HepG2 (cell line): ENCODE measurements around the gene NRG3. TPM values are rescaled to one million over a fixed set of nuclear protein-coding genes. Genes with fewer than 3 reads are reported as not detected.

Experiments
- ATAC-seq: fragments of 200-7000 bp; cut with Tn5 transposase; 3 replicates; pipeline ENCODE4 v1.9.1; 2020; ENCODE audit warnings: mild to moderate bottlenecking, moderate library complexity
- BruUV-seq: library from RNA; stranded (reverse); fragments of 400-500 nt; replicated peaks from 2 replicates; lab custom pipeline; 2021; lab: Mats Ljungman, UMichigan
- CTCF ChIA-PET: fragments of 300-600 bp; formaldehyde crosslinking; extraction: SDS; loops from one replicate; lab custom pipeline; 2021; ENCODE audit warnings: low total read pairs, inconsistent platforms, low intra/inter-chr PET ratio; lab: Yijun Ruan, JAX
- POLR2A ChIA-PET: fragments of 350-600 bp; sonication (Branson Sonifier 250); formaldehyde crosslinking; loops from one replicate; lab custom pipeline; 2020; ENCODE audit warnings: antibody characterized with exemption, inconsistent platforms; lab: Yijun Ruan, JAX
- DNase-seq: peaks from one replicate; pipeline ENCODE4 v3.0.0-alpha.2; 2015; ENCODE audit warnings: low spot score
- FAIRE-seq: peaks from 3 replicates; lab custom pipeline; 2011; peaks lifted over from hg19 to GRCh38; lab: Jason Lieb, UNC
- H2AFZ ChIP-seq: one replicate; pipeline ENCODE4 v1.6.1; 2011; ENCODE audit warnings: low read length, inconsistent platforms
- H3K27ac ChIP-seq: fragments of 300-600 bp; 3 replicates; pipeline ENCODE4 v1.8.0; 2011; ENCODE audit warnings: mixed run types, mild to moderate bottlenecking, mixed read lengths, low read length, inconsistent platforms; ENCODE audit not compliant: insufficient read depth; ENCODE audit errors: extremely low read length
- H3K27me3 ChIP-seq, 2 experiments: fragments of 200-600 bp in 1 of 2; 2 replicates in 1 of 2; 3 replicates in 1 of 2; pipeline versions ENCODE4 v1.6.0 to v1.8.0; 2011; ENCODE audit warnings: low read length in 2 of 2, mild to moderate bottlenecking in 2 of 2, moderate library complexity in 2 of 2, inconsistent platforms in 1 of 2; ENCODE audit not compliant: insufficient read depth in 2 of 2, control insufficient read depth in 1 of 2
- H3K36me3 ChIP-seq, 2 experiments: fragments of 200-600 bp in 1 of 2; replicated peaks in 1 of 2; 2 replicates in 1 of 2; 3 replicates in 1 of 2; pipeline versions ENCODE4 v1.5.1 to v1.8.0; 2011; ENCODE audit warnings: low read length in 2 of 2, inconsistent platforms in 1 of 2; ENCODE audit not compliant: insufficient read depth in 2 of 2, control insufficient read depth in 1 of 2
- H3K4me1 ChIP-seq: 2 replicates; pipeline ENCODE4 v1.5.1; 2012; ENCODE audit warnings: low read length, inconsistent platforms; ENCODE audit not compliant: insufficient read depth
- H3K4me2 ChIP-seq: 2 replicates; pipeline ENCODE4 v1.6.0; 2011; ENCODE audit warnings: low read depth, low read length, inconsistent platforms
- H3K4me3 ChIP-seq, 3 experiments: fragments of 200-600 bp in 1 of 3; sonication (generic), shearing (Covaris generic) in 1 of 3; replicated peaks in 1 of 3; 2 replicates each; pipeline ENCODE4 v1.5.1; 2011 to 2016; ENCODE audit warnings: low read length in 3 of 3, inconsistent platforms in 2 of 3, low read depth in 2 of 3, mild to moderate bottlenecking in 2 of 3, control low read depth in 1 of 3, mixed read lengths in 1 of 3; ENCODE audit not compliant: insufficient read depth in 1 of 3
- H3K79me2 ChIP-seq: one replicate; pipeline ENCODE4 v1.6.1; 2011; ENCODE audit warnings: low read length, inconsistent platforms; ENCODE audit not compliant: insufficient read depth
- H3K9ac ChIP-seq: 2 replicates; pipeline ENCODE4 v1.6.0; 2011; ENCODE audit warnings: mild to moderate bottlenecking, low read depth, low read length, inconsistent platforms; ENCODE audit not compliant: insufficient read depth
- H3K9me3 ChIP-seq: 2 replicates; pipeline ENCODE4 v1.5.1; 2012; ENCODE audit warnings: mild to moderate bottlenecking, low read length
- H4K20me1 ChIP-seq: 2 replicates; pipeline ENCODE4 v1.6.0; 2011; ENCODE audit warnings: inconsistent platforms, mild to moderate bottlenecking, low read length, moderate library complexity; ENCODE audit not compliant: insufficient read depth
- KLF16 ChIP-seq, 2 experiments: sonication (generic) in 1 of 2; formaldehyde crosslinking in 1 of 2; IDR thresholded peaks; 2 replicates each; pipeline versions ENCODE4 v1.6.1 to v1.8.0; 2016 to 2023; ENCODE audit warnings: missing genetic modification reagents in 2 of 2, missing compliant biosample characterization in 1 of 2
- PLSCR1 ChIP-seq: sonication (generic); formaldehyde crosslinking; IDR thresholded peaks from 2 replicates; pipeline ENCODE4 v1.5.0; 2020; ENCODE audit warnings: missing genetic modification reagents, mild to moderate bottlenecking, borderline replicate concordance
- TBL1XR1 ChIP-seq: fragments of 150-350 bp; IDR thresholded peaks from 2 replicates; pipeline ENCODE4 v1.6.1; 2014; ENCODE audit warnings: borderline replicate concordance, low read length; ENCODE audit not compliant: partially characterized antibody
- TEAD3 ChIP-seq: optimal IDR thresholded peaks from 2 replicates; pipeline ENCODE3; 2016; ENCODE audit warnings: borderline replicate concordance
- ZFP1 ChIP-seq: IDR thresholded peaks from 2 replicates; pipeline ENCODE4 v1.6.1; 2016
- ZNF256 ChIP-seq: sonication (generic); formaldehyde crosslinking; conservative IDR thresholded peaks from 2 replicates; pipeline ENCODE4 v1.4.0; 2020; ENCODE audit warnings: missing genetic modification reagents
- ZNF362 ChIP-seq: sonication (generic); formaldehyde crosslinking; IDR thresholded peaks from 2 replicates; pipeline ENCODE4 v1.4.0; 2020; ENCODE audit warnings: missing genetic modification reagents, mild to moderate bottlenecking, borderline replicate concordance
- ZNF407 ChIP-seq: sonication (generic); formaldehyde crosslinking; IDR thresholded peaks from one replicate; pipeline ENCODE4 v1.5.1; 2020; ENCODE audit warnings: mild to moderate bottlenecking, missing genetic modification reagents; ENCODE audit errors: not compliant biosample characterization
- ZNF552 ChIP-seq: sonication (generic); formaldehyde crosslinking; IDR thresholded peaks from 2 replicates; pipeline ENCODE4 v1.9.0; 2022; ENCODE audit warnings: missing genetic modification reagents, mild to moderate bottlenecking, borderline replicate concordance
- ZNF891 ChIP-seq: sonication (generic); formaldehyde crosslinking; IDR thresholded peaks from 2 replicates; pipeline ENCODE4 v1.5.0; 2020; ENCODE audit warnings: mild to moderate bottlenecking, missing genetic modification reagents
- ZSCAN25 ChIP-seq: sonication (generic); formaldehyde crosslinking; IDR thresholded peaks from 2 replicates; pipeline ENCODE4 v1.8.0; 2022; ENCODE audit warnings: mild to moderate bottlenecking, missing genetic modification reagents
- WGBS: methylation state at CpG from one replicate; pipeline ENCODE4 v1.1.6; 2017; ENCODE audit warnings: low lambda C conversion rate; 5-methylcytosine and 5-hydroxymethylcytosine counted together
- in situ Hi-C: cut with HindIII; loops from 2 replicates; pipeline ENCODE4 v1.10.0; 2017; ENCODE audit warnings: low pct_unique_long_range_greater_than_20kb; ENCODE audit not compliant: extremely low pct_ligation_motif_present
- intact Hi-C: fragments of 100-400 bp; cut with micrococcal nuclease; formaldehyde crosslinking; loops from one replicate; pipeline ENCODE4 v1.10.0; 2022; ENCODE audit not compliant: unreplicated experiment
- polyA plus RNA-seq, 8 experiments: library from polyadenylated mRNA; depleted of rRNA in 3 of 8; stranded (reverse) in 7 of 8; unstranded in 1 of 8; fragments of >200 nt; fragmentation: Illumina TruSeq in 4 of 8; extraction: Trizol in 4 of 8; gene quantifications; 2 replicates each; pipeline versions ENCODE4 v1.2.1 to v1.2.3, GENCODE V29; 2011 to 2016; ENCODE audit warnings: low read depth in 4 of 8, missing spikeins in 1 of 8, mixed read lengths in 1 of 8; ENCODE audit not compliant: insufficient read depth in 1 of 8
- total RNA-seq, 5 experiments: library from RNA; depleted of rRNA; stranded (reverse); fragments of >200 nt; fragmentation: Illumina TruSeq; extraction: Trizol; gene quantifications; 2 replicates each; pipeline ENCODE4 v1.2.3, GENCODE V29; 2016; ENCODE audit warnings: low read depth in 1 of 5

The NRG3 gene
- total and polyA plus RNA-seq, 2 of the 13 experiments (the other 11 are each of a cell fraction or from before 2014, with no cell fraction given), result not detected

GRCh38 chr10:82942286-82943099, 1067.5 kb downstream of the NRG3 start (continued):
- no peak for TF ChIP-seq PLSCR1 (CRISPR knock-in tag)

- WGBS, result 2% methylated on average over 3 of the region's 3 CpGs
- H2AFZ ChIP-seq, result no peak overlapping the region
- peaks cover 59% of the 10 kb centered on the region for H3K9me3 ChIP-seq
- FAIRE-seq, result no peak
- DNase-seq, result no peak
- intact Hi-C loops (no loop called here), in situ Hi-C loops (no loop called here)
- no peak for ATAC-seq
- POLR2A ChIA-PET, result no interaction called here
- no peaks in the 10 kb centered on the region for H3K36me3 ChIP-seq
- no peak overlapping the region for H3K27ac ChIP-seq
- H3K27me3 ChIP-seq, result no peaks in the 10 kb centered on the region
- H3K9ac ChIP-seq, result no peak overlapping the region
- CTCF ChIA-PET, result no interaction called here
- no peaks in the 10 kb centered on the region for H4K20me1 ChIP-seq
- H3K4me3 ChIP-seq, result no peak overlapping the region
- BruUV-seq, result no TSS peak
- H3K4me1 ChIP-seq, result no peaks in the 10 kb centered on the region
- no peaks in the 10 kb centered on the region for H3K79me2 ChIP-seq
- H3K4me2 ChIP-seq, result no peak overlapping the region
- TF ChIP-seq ZNF256 (no peak), ZNF407 (CRISPR knock-in tag) (no peak), ZSCAN25 (no peak), KLF16 (CRISPR knock-in tag; IDR thresholded peaks at IDR 0.05) (no peak), TEAD3 (CRISPR knock-in tag) (no peak), TBL1XR1 (no peak), ZNF362 (CRISPR knock-in tag) (no peak), ZNF891 (CRISPR knock-in tag) (no peak), ZNF552 (CRISPR knock-in tag) (no peak), ZFP1 (CRISPR knock-in tag) (no peak)
Measured at GRCh38 chr10:82943142-82943541, 1068.1 kb downstream of the NRG3 start.
